ENCODE results near the gene ATP1A1. TPM values are rescaled to one million over a fixed set of nuclear protein-coding genes. Genes with fewer than 3 reads are reported as not detected.

The ATP1A1 gene
- total RNA-seq, 1 experiment from 2014 or later, result 286 TPM

DNA sequence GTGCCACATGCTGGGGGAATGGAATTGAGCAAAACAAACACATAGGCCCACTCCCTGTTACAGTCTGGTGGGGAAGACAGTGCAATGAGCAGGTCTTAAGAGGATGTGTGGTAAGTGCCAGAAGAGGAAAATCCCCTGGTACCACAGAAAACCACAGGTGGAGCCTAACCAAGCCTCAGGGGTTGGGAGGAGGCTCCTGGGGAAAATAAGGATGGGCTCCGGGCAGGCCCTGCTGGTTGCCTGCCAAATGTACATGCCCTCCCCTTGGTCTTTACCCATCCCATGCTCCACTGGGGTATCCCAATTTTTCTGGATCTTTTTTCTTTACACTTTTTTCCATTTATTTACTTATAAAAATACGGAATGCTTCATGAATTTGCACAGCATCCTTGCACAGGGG, 40.4 kb downstream of the ATP1A1 start (continued):
- TF ChIP-seq, protein P1, sequence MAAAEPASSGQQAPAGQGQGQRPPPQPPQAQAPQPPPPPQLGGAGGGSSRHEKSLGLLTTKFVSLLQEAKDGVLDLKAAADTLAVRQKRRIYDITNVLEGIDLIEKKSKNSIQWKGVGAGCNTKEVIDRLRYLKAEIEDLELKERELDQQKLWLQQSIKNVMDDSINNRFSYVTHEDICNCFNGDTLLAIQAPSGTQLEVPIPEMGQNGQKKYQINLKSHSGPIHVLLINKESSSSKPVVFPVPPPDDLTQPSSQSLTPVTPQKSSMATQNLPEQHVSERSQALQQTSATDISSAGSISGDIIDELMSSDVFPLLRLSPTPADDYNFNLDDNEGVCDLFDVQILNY (CRISPR knock-in tag; IDR thresholded peaks at IDR 0.05), result no peak
- no peak for TF ChIP-seq ETV6 (CRISPR knock-in tag; IDR thresholded peaks at IDR 0.05)
- TF ChIP-seq TEAD1 (CRISPR knock-in tag; IDR thresholded peaks at IDR 0.05), result no peak
- TF ChIP-seq, protein P2, sequence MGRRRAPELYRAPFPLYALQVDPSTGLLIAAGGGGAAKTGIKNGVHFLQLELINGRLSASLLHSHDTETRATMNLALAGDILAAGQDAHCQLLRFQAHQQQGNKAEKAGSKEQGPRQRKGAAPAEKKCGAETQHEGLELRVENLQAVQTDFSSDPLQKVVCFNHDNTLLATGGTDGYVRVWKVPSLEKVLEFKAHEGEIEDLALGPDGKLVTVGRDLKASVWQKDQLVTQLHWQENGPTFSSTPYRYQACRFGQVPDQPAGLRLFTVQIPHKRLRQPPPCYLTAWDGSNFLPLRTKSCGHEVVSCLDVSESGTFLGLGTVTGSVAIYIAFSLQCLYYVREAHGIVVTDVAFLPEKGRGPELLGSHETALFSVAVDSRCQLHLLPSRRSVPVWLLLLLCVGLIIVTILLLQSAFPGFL (CRISPR knock-in tag; IDR thresholded peaks at IDR 0.05; ENCODE audit: borderline replicate concordance), result no peak
- TF ChIP-seq IRF2 (CRISPR knock-in tag; IDR thresholded peaks at IDR 0.05; ENCODE audit: borderline replicate concordance, low read depth), result no peak
- TF ChIP-seq, protein P3, sequence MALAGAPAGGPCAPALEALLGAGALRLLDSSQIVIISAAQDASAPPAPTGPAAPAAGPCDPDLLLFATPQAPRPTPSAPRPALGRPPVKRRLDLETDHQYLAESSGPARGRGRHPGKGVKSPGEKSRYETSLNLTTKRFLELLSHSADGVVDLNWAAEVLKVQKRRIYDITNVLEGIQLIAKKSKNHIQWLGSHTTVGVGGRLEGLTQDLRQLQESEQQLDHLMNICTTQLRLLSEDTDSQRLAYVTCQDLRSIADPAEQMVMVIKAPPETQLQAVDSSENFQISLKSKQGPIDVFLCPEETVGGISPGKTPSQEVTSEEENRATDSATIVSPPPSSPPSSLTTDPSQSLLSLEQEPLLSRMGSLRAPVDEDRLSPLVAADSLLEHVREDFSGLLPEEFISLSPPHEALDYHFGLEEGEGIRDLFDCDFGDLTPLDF (CRISPR knock-in tag; IDR thresholded peaks at IDR 0.05), result no peak
- TF ChIP-seq HMGA2 (CRISPR knock-in tag; IDR thresholded peaks at IDR 0.05), result no peak
- TF ChIP-seq JUN (CRISPR knock-in tag; IDR thresholded peaks at IDR 0.05), result no peak
- no peak for TF ChIP-seq GABPB1 (CRISPR knock-in tag; IDR thresholded peaks at IDR 0.05)
- TF ChIP-seq TP53 (CRISPR knock-in tag; IDR thresholded peaks at IDR 0.05), result no peak

DNA sequence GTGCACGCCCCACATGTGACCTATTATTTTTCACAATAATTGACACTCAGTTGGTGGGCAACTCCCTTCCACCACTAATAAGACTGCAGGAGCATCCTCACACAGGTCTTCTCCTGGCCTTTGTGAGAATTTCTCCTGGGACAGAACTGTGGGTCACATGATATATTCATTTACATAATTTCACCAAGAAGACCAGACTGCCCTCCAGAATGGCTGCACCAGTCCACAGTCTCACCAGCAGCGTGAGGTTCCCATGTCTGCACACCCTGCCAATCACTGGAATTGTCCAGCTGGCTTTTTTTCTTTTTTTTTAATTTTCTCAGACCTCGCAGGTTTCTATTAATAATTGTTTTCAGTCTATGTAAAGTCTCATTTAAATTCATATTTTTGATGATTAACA, 41.3 kb downstream of the ATP1A1 start:
- H3K4me3 Mint-ChIP-seq, result no peak overlapping the region
- ATAC-seq (no peak), DNase-seq (ENCODE audit: low spot score) (no peak)
- no peaks in the 10 kb centered on the region for H3K36me3 Mint-ChIP-seq
- H3K27ac Mint-ChIP-seq, result no peak overlapping the region
- H3K27me3 Mint-ChIP-seq (ENCODE audit: low read depth), result peaks cover 3% of the 10 kb centered on the region; the same call in 1 of the 2 replicates
- H3K9me3 Mint-ChIP-seq, result no peaks in the 10 kb centered on the region
- ChIA-PET POLR2A (no interaction called here), CTCF (interaction anchor here (1.9 to 5.5 kb wide), 2 partner anchors 70 to 84 kb away, joined by 8 to 62 read pairs; no protein-coding TSS in a partner anchor)
- H3K4me1 Mint-ChIP-seq, result peaks cover 28% of the 10 kb centered on the region
- no peak for TF ChIP-seq SMAD4 (CRISPR knock-in tag; IDR thresholded peaks at IDR 0.05)
- TF ChIP-seq, protein P4, sequence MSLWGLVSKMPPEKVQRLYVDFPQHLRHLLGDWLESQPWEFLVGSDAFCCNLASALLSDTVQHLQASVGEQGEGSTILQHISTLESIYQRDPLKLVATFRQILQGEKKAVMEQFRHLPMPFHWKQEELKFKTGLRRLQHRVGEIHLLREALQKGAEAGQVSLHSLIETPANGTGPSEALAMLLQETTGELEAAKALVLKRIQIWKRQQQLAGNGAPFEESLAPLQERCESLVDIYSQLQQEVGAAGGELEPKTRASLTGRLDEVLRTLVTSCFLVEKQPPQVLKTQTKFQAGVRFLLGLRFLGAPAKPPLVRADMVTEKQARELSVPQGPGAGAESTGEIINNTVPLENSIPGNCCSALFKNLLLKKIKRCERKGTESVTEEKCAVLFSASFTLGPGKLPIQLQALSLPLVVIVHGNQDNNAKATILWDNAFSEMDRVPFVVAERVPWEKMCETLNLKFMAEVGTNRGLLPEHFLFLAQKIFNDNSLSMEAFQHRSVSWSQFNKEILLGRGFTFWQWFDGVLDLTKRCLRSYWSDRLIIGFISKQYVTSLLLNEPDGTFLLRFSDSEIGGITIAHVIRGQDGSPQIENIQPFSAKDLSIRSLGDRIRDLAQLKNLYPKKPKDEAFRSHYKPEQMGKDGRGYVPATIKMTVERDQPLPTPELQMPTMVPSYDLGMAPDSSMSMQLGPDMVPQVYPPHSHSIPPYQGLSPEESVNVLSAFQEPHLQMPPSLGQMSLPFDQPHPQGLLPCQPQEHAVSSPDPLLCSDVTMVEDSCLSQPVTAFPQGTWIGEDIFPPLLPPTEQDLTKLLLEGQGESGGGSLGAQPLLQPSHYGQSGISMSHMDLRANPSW (CRISPR knock-in tag; conservative IDR thresholded peaks at IDR 0.05; ENCODE audit: low read depth), result no peak
- TF ChIP-seq, protein P5, sequence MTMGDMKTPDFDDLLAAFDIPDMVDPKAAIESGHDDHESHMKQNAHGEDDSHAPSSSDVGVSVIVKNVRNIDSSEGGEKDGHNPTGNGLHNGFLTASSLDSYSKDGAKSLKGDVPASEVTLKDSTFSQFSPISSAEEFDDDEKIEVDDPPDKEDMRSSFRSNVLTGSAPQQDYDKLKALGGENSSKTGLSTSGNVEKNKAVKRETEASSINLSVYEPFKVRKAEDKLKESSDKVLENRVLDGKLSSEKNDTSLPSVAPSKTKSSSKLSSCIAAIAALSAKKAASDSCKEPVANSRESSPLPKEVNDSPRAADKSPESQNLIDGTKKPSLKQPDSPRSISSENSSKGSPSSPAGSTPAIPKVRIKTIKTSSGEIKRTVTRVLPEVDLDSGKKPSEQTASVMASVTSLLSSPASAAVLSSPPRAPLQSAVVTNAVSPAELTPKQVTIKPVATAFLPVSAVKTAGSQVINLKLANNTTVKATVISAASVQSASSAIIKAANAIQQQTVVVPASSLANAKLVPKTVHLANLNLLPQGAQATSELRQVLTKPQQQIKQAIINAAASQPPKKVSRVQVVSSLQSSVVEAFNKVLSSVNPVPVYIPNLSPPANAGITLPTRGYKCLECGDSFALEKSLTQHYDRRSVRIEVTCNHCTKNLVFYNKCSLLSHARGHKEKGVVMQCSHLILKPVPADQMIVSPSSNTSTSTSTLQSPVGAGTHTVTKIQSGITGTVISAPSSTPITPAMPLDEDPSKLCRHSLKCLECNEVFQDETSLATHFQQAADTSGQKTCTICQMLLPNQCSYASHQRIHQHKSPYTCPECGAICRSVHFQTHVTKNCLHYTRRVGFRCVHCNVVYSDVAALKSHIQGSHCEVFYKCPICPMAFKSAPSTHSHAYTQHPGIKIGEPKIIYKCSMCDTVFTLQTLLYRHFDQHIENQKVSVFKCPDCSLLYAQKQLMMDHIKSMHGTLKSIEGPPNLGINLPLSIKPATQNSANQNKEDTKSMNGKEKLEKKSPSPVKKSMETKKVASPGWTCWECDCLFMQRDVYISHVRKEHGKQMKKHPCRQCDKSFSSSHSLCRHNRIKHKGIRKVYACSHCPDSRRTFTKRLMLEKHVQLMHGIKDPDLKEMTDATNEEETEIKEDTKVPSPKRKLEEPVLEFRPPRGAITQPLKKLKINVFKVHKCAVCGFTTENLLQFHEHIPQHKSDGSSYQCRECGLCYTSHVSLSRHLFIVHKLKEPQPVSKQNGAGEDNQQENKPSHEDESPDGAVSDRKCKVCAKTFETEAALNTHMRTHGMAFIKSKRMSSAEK (CRISPR knock-in tag; IDR thresholded peaks at IDR 0.05; ENCODE audit: borderline replicate concordance), result no peak
- TF ChIP-seq MXD4 (CRISPR knock-in tag; IDR thresholded peaks at IDR 0.05; ENCODE audit: borderline replicate concordance), result no peak
- TF ChIP-seq, protein P6, sequence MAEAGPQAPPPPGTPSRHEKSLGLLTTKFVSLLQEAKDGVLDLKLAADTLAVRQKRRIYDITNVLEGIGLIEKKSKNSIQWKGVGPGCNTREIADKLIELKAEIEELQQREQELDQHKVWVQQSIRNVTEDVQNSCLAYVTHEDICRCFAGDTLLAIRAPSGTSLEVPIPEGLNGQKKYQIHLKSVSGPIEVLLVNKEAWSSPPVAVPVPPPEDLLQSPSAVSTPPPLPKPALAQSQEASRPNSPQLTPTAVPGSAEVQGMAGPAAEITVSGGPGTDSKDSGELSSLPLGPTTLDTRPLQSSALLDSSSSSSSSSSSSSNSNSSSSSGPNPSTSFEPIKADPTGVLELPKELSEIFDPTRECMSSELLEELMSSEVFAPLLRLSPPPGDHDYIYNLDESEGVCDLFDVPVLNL (CRISPR knock-in tag; IDR thresholded peaks at IDR 0.05; ENCODE audit: borderline replicate concordance, low read depth), result no peak
- TF ChIP-seq, protein P7, sequence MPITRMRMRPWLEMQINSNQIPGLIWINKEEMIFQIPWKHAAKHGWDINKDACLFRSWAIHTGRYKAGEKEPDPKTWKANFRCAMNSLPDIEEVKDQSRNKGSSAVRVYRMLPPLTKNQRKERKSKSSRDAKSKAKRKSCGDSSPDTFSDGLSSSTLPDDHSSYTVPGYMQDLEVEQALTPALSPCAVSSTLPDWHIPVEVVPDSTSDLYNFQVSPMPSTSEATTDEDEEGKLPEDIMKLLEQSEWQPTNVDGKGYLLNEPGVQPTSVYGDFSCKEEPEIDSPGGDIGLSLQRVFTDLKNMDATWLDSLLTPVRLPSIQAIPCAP (CRISPR knock-in tag; IDR thresholded peaks at IDR 0.05), result no peak
- TF ChIP-seq ELF4 (CRISPR knock-in tag; IDR thresholded peaks at IDR 0.05; ENCODE audit: low read depth), result no peak
